HG03108 (cell line): ENCODE measurements around the gene NINJ1.
"Not testable (repeated sequence)": the region's sequence is repeated elsewhere in the genome, so short reads cannot be mapped to it uniquely, and the experiment has no call there.

Experiments used
- ATAC-seq: cut with Tn5 transposase; IDR thresholded peaks from one replicate; pipeline ENCODE4 v1.9.1; 2021; ENCODE audit warnings: moderate library complexity; ENCODE audit not compliant: unreplicated experiment

The NINJ1 gene

GRCh38 chr9:93107825-93108161 lies 26.3 kb downstream of the NINJ1 start:
- no peak for ATAC-seq

GRCh38 chr9:93107151-93107824 lies 26.8 kb downstream of the NINJ1 start:
- ATAC-seq: no peak

GRCh38 chr9:93105620-93106019 lies 28.4 kb downstream of the NINJ1 start:
- no peak for ATAC-seq

GRCh38 chr9:93101086-93101485 lies 33.0 kb downstream of the NINJ1 start:
- not testable (repeated sequence) for ATAC-seq

GRCh38 chr9:93100276-93100636 lies 33.8 kb downstream of the NINJ1 start:
- ATAC-seq: no peak

- ATAC-seq: no peak
Observed at GRCh38 chr9:93099551-93100275, 34.3 kb downstream of the NINJ1 start.

GRCh38 chr9:93098236-93098946 lies 35.7 kb downstream of the NINJ1 start:
- ATAC-seq: no peak

GRCh38 chr9:93097511-93098201 lies 36.4 kb downstream of the NINJ1 start:
- no peak for ATAC-seq

- ATAC-seq: no peak
Observed at GRCh38 chr9:93096811-93097382, 37.2 kb downstream of the NINJ1 start.

- peak; percentile 7 for ATAC-seq
Observed at GRCh38 chr9:93096131-93096802, 37.8 kb downstream of the NINJ1 start, which contains the start of gene CARD19. Gene CARD19 (plus strand): TSS chr9:93096217. CDS start chr9:93096346, 129 bp downstream.

- ATAC-seq: peak; percentile 62
Observed at GRCh38 chr9:93095205-93096130, 38.6 kb downstream of the NINJ1 start.

GRCh38 chr9:93094658-93095204 lies 39.3 kb downstream of the NINJ1 start:
- no peak for ATAC-seq

GRCh38 chr9:93093877-93094657 lies 40.0 kb downstream of the NINJ1 start:
- ATAC-seq: no peak

GRCh38 chr9:93093127-93093876 lies 40.7 kb downstream of the NINJ1 start:
- ATAC-seq: no peak

GRCh38 chr9:93092251-93092991 lies 41.6 kb downstream of the NINJ1 start:
- no peak for ATAC-seq

- no peak for ATAC-seq
Observed at GRCh38 chr9:93091453-93092081, 42.5 kb downstream of the NINJ1 start.
